K562 (cell line): ENCODE measurements around the gene INO80C. TPM values are rescaled to one million over a fixed set of nuclear protein-coding genes. Genes with fewer than 3 reads are reported as not detected.

Experiments used
- ATAC-seq: fragments of 200-7000 bp; cut with Tn5 transposase; 3 replicates; pipeline ENCODE4 v1.9.1; 2020; ENCODE audit warnings: moderate library complexity
- BruUV-seq: library from RNA; stranded (reverse); fragments of 400-500 nt; replicated peaks from 2 replicates; lab custom pipeline; 2021; lab: Mats Ljungman, UMichigan
- CTCF ChIA-PET: fragments of 300-600 bp; formaldehyde crosslinking; extraction: SDS; loops from one replicate; lab custom pipeline; 2021; ENCODE audit warnings: low intra/inter-chr PET ratio; lab: Yijun Ruan, JAX
- POLR2A ChIA-PET: fragments of 300-600, 350-650 bp; sonication (Branson Sonifier 250); formaldehyde crosslinking; extraction: SDS; loops from one replicate; lab custom pipeline; 2021; ENCODE audit warnings: antibody characterized with exemption, inconsistent platforms; lab: Yijun Ruan, JAX
- DNase-seq, 4 experiments: peaks; one replicate each; pipeline versions ENCODE4 v3.0.0 to v3.0.0-alpha.2; 2011 to 2018; ENCODE audit warnings: low spot score in 3 of 4, mixed read lengths in 3 of 4; ENCODE audit errors: extremely low read depth in 1 of 4
- FAIRE-seq: peaks from 2 replicates; lab custom pipeline; 2011; peaks lifted over from hg19 to GRCh38; lab: Jason Lieb, UNC
- H2AFZ ChIP-seq: 2 replicates; pipeline ENCODE4 v1.6.0; 2011; ENCODE audit warnings: low read depth, low read length, control low read depth, inconsistent platforms
- H3K27ac ChIP-seq: fragments of 200-600 bp; 3 replicates; pipeline ENCODE4 v1.8.0; 2011; ENCODE audit warnings: low read depth, mild to moderate bottlenecking, control low read depth, inconsistent platforms, low read length, moderate library complexity, mixed read lengths; ENCODE audit errors: extremely low read depth
- H3K27me3 ChIP-seq, 2 experiments: fragments of 300-600 bp in 1 of 2; 2 replicates in 1 of 2; 3 replicates in 1 of 2; pipeline versions ENCODE4 v1.6.0 to v1.8.0; 2011; ENCODE audit warnings: inconsistent platforms in 2 of 2, low read length in 2 of 2, mild to moderate bottlenecking in 1 of 2, mixed read lengths in 1 of 2, moderate library complexity in 1 of 2; ENCODE audit not compliant: control insufficient read depth in 2 of 2, insufficient read depth in 2 of 2
- H3K36me3 ChIP-seq: fragments of 300-600 bp; 3 replicates; pipeline ENCODE4 v1.8.0; 2011; ENCODE audit warnings: mild to moderate bottlenecking, low read length, inconsistent platforms; ENCODE audit not compliant: control insufficient read depth, insufficient read depth
- H3K4me1 ChIP-seq, 2 experiments: fragments of 200-600 bp in 1 of 2; replicated peaks in 1 of 2; 2 replicates in 1 of 2; 3 replicates in 1 of 2; pipeline versions ENCODE4 v1.5.1 to v1.8.0; 2011; ENCODE audit warnings: inconsistent platforms in 2 of 2, low read length in 2 of 2, mild to moderate bottlenecking in 1 of 2, mixed read lengths in 1 of 2, moderate library complexity in 1 of 2; ENCODE audit not compliant: control insufficient read depth in 2 of 2, insufficient read depth in 2 of 2
- H3K4me2 ChIP-seq: 2 replicates; pipeline ENCODE4 v1.6.1; 2011; ENCODE audit warnings: low read length, control low read depth, inconsistent platforms, mixed read lengths; ENCODE audit not compliant: insufficient read depth
- H3K4me3 ChIP-seq: fragments of 200-600 bp; sonication (generic), shearing (Covaris generic); 2 replicates; pipeline ENCODE4 v1.5.1; 2016; ENCODE audit warnings: control low read depth, inconsistent platforms
- H3K79me2 ChIP-seq: fragments of 200-600 bp; 3 replicates; pipeline ENCODE4 v1.8.0; 2011; ENCODE audit warnings: low read length, inconsistent platforms; ENCODE audit not compliant: control insufficient read depth, insufficient read depth
- H3K9ac ChIP-seq, 2 experiments: 2 replicates each; pipeline versions ENCODE4 v1.6.0 to v1.6.1; 2011; ENCODE audit warnings: low read depth in 2 of 2, low read length in 2 of 2, control low read depth in 1 of 2, inconsistent platforms in 1 of 2, mild to moderate bottlenecking in 1 of 2, mixed read lengths in 1 of 2; ENCODE audit not compliant: insufficient read depth in 1 of 2
- H3K9me1 ChIP-seq: one replicate; pipeline ENCODE4 v1.6.0; 2011; ENCODE audit warnings: inconsistent platforms, mild to moderate bottlenecking, low read length, moderate library complexity; ENCODE audit not compliant: control insufficient read depth, insufficient read depth
- H3K9me3 ChIP-seq: replicated peaks from 2 replicates; pipeline ENCODE4 v1.5.1; 2011; ENCODE audit warnings: low read depth, low read length, inconsistent platforms; ENCODE audit not compliant: control insufficient read depth, insufficient read depth
- H4K20me1 ChIP-seq: replicated peaks from 2 replicates; pipeline ENCODE4 v1.6.1; 2011; ENCODE audit warnings: low read length, inconsistent platforms, mixed read lengths; ENCODE audit not compliant: control insufficient read depth, insufficient read depth
- BRF1 ChIP-seq: IDR thresholded peaks from 3 replicates; pipeline ENCODE4 v1.6.1; 2011; ENCODE audit warnings: borderline replicate concordance, mild to moderate bottlenecking; ENCODE audit not compliant: insufficient read length; ENCODE audit errors: extremely low read depth
- CBX1 ChIP-seq: sonication (generic); IDR thresholded peaks from 2 replicates; pipeline ENCODE4 v1.6.1; 2016; ENCODE audit warnings: antibody characterized with exemption, low read depth, mild to moderate bottlenecking
- FOXP1 ChIP-seq: sonication (generic); formaldehyde crosslinking; IDR thresholded peaks from 2 replicates; pipeline ENCODE4 v1.8.0; 2022; ENCODE audit warnings: mild to moderate bottlenecking, missing genetic modification reagents
- L3MBTL2 ChIP-seq: fragments of 450-650 bp; IDR thresholded peaks from 2 replicates; pipeline ENCODE4 v1.6.1; 2016; ENCODE audit warnings: mild to moderate bottlenecking, moderate library complexity
- MECOM ChIP-seq: fragments of 250-450 bp; sonication (Bioruptor Pico); IDR thresholded peaks from 2 replicates; pipeline ENCODE4 v1.8.0; 2022; ENCODE audit warnings: inconsistent platforms
- MTA2 ChIP-seq: fragments of 450-650 bp; IDR thresholded peaks from 2 replicates; pipeline ENCODE4 v1.6.1; 2016; ENCODE audit warnings: low read depth
- SIRT6 ChIP-seq: IDR thresholded peaks from one replicate; pipeline ENCODE4 v1.6.1; 2012; ENCODE audit warnings: low read depth, mild to moderate bottlenecking, control low read depth, inconsistent platforms, low read length, moderate library complexity
- TBL1XR1 ChIP-seq, 2 experiments: IDR thresholded peaks; 2 replicates each; pipeline ENCODE4 v1.6.1; 2012; ENCODE audit warnings: improper control_type of control experiment in 2 of 2, low read length in 2 of 2, mild to moderate bottlenecking in 1 of 2
- ZBED1 ChIP-seq: IDR thresholded peaks from 2 replicates; pipeline ENCODE4 v1.6.1; 2014
- ZNF518B ChIP-seq: fragments of 250-450 bp; sonication (Bioruptor Pico); IDR thresholded peaks from 2 replicates; pipeline ENCODE4 v1.5.0; 2021; ENCODE audit warnings: mild to moderate bottlenecking, moderate library complexity
- ZNF586 ChIP-seq: fragments of 450-650 bp; formaldehyde crosslinking; conservative IDR thresholded peaks from 2 replicates; pipeline ENCODE4 v1.4.0; 2020; ENCODE audit warnings: mild to moderate bottlenecking, moderate library complexity
- WGBS: fragments of 100-300 bp; shearing (Covaris generic); methylation state at CpG from one replicate; pipeline ENCODE4 v1.1.6; 2016; ENCODE audit warnings: low coverage, mixed read lengths; ENCODE audit not compliant: insufficient coverage; ENCODE audit errors: missing lambda C conversion rate; 5-methylcytosine and 5-hydroxymethylcytosine counted together
- in situ Hi-C: fragments of 300-500 bp; cut with MboI; formaldehyde crosslinking; loops from 4 replicates; pipeline ENCODE4 v1.15.0; 2018; ENCODE audit warnings: inconsistent platforms, mixed read lengths
- intact Hi-C: fragments of 100-400 bp; cut with micrococcal nuclease; formaldehyde crosslinking; loops from 2 replicates; pipeline ENCODE4 v1.14.2; 2022
- polyA plus RNA-seq, 8 experiments: library from polyadenylated mRNA; depleted of rRNA in 4 of 8; stranded (reverse) in 5 of 8; unstranded in 3 of 8; fragments of >200 nt; fragmentation: Nextera tagmentation in 2 of 8; fragmentation: Illumina TruSeq in 1 of 8; extraction: Ambion mirVana in 2 of 8; extraction: Trizol in 1 of 8; gene quantifications; 2 replicates each; pipeline versions ENCODE4 v1.2.1 to v1.2.3, GENCODE V29; 2011 to 2014; ENCODE audit warnings: inconsistent platforms in 1 of 8, missing spikeins in 1 of 8
- total RNA-seq, 7 experiments: library from RNA; depleted of rRNA in 6 of 7; stranded (reverse); fragments of >200 nt in 6 of 7; fragmentation: Illumina TruSeq in 2 of 7; extraction: Trizol in 2 of 7; gene quantifications; 2 replicates each; pipeline versions ENCODE4 v1.2.1 to v1.2.3, GENCODE V29; 2011 to 2021; ENCODE audit warnings: low replicate concordance in 1 of 7
- TF ChIP-seq, protein P1 (sequence below): fragments of 250-450 bp; sonication (Bioruptor Pico); IDR thresholded peaks from 2 replicates; pipeline ENCODE4 v1.4.0; 2020; ENCODE audit warnings: mild to moderate bottlenecking, moderate library complexity, borderline replicate concordance
- TF ChIP-seq, protein P2 (sequence below): fragments of 450-650 bp; IDR thresholded peaks from 2 replicates; pipeline ENCODE4 v1.7.0; 2016; ENCODE audit warnings: borderline replicate concordance
- TF ChIP-seq, protein P3 (sequence below): fragments of 450-650 bp; IDR thresholded peaks from 2 replicates; pipeline ENCODE4 v1.6.1; 2016

The INO80C gene
- total and polyA plus RNA-seq, 9 of the 15 experiments (the other 6 are each of a cell fraction or from before 2014, with no cell fraction given), result 14.3 to 53.3 (median 46.6) TPM

- WGBS, result 9% methylated on average over 4 of the region's 4 CpGs
- no peak overlapping the region for H3K27ac ChIP-seq
- H3K79me2 ChIP-seq, result no peaks in the 10 kb centered on the region
- no peaks in the 10 kb centered on the region; a peak in 1 of 5 replicates for H3K27me3 ChIP-seq
- in situ Hi-C loops (loop anchor here (10.0 kb wide), 1 partner anchor 1936 kb away; no protein-coding TSS in a partner anchor), intact Hi-C loops (no loop called here)
- no TSS peak for BruUV-seq
- H3K36me3 ChIP-seq, result no peaks in the 10 kb centered on the region
- FAIRE-seq, result peak; percentile 70
- DNase-seq, result peak in 1 of 4 experiments; percentile 38
- peaks cover 3 to 6% of the 10 kb centered on the region in 2 experiments; a peak in 3 of 5 replicates for H3K4me1 ChIP-seq
- no peak overlapping the region for H3K9ac ChIP-seq
- ChIA-PET CTCF (no interaction called here), POLR2A (interaction anchor here (0.6 to 0.7 kb wide), 2 partner anchors 8 to 46 kb away, joined by 3 read pairs; no protein-coding TSS in a partner anchor)
- H3K9me3 ChIP-seq, result no peaks in the 10 kb centered on the region
- no peaks in the 10 kb centered on the region for H4K20me1 ChIP-seq
- no peaks in the 10 kb centered on the region for H3K9me1 ChIP-seq
- no peak overlapping the region for H3K4me3 ChIP-seq
- H2AFZ ChIP-seq, result peak overlapping the region; percentile 51; the same call in 1 of the 2 replicates
- H3K4me2 ChIP-seq, result no peak overlapping the region; the same call in 1 of the 2 replicates
- ATAC-seq, result peak; percentile 64
- TF ChIP-seq, protein P1, sequence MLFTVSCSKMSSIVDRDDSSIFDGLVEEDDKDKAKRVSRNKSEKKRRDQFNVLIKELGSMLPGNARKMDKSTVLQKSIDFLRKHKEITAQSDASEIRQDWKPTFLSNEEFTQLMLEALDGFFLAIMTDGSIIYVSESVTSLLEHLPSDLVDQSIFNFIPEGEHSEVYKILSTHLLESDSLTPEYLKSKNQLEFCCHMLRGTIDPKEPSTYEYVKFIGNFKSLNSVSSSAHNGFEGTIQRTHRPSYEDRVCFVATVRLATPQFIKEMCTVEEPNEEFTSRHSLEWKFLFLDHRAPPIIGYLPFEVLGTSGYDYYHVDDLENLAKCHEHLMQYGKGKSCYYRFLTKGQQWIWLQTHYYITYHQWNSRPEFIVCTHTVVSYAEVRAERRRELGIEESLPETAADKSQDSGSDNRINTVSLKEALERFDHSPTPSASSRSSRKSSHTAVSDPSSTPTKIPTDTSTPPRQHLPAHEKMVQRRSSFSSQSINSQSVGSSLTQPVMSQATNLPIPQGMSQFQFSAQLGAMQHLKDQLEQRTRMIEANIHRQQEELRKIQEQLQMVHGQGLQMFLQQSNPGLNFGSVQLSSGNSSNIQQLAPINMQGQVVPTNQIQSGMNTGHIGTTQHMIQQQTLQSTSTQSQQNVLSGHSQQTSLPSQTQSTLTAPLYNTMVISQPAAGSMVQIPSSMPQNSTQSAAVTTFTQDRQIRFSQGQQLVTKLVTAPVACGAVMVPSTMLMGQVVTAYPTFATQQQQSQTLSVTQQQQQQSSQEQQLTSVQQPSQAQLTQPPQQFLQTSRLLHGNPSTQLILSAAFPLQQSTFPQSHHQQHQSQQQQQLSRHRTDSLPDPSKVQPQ (CRISPR knock-in tag), result no peak
- TF ChIP-seq CBX1 (no peak), ZBED1 (no peak), ZNF586 (CRISPR knock-in tag) (no peak), MTA2 (no peak), MECOM (no peak), TBL1XR1 (IDR thresholded peaks at IDR 0.05; ENCODE audit: low read length in 2 of 2) (no peak), ZNF518B (CRISPR knock-in tag) (no peak), SIRT6 (no peak), FOXP1 (CRISPR knock-in tag) (no peak), L3MBTL2 (peak; percentile 47), BRF1 (no peak)
- TF ChIP-seq, protein P2, sequence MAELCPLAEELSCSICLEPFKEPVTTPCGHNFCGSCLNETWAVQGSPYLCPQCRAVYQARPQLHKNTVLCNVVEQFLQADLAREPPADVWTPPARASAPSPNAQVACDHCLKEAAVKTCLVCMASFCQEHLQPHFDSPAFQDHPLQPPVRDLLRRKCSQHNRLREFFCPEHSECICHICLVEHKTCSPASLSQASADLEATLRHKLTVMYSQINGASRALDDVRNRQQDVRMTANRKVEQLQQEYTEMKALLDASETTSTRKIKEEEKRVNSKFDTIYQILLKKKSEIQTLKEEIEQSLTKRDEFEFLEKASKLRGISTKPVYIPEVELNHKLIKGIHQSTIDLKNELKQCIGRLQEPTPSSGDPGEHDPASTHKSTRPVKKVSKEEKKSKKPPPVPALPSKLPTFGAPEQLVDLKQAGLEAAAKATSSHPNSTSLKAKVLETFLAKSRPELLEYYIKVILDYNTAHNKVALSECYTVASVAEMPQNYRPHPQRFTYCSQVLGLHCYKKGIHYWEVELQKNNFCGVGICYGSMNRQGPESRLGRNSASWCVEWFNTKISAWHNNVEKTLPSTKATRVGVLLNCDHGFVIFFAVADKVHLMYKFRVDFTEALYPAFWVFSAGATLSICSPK, result no peak
- TF ChIP-seq, protein P3, sequence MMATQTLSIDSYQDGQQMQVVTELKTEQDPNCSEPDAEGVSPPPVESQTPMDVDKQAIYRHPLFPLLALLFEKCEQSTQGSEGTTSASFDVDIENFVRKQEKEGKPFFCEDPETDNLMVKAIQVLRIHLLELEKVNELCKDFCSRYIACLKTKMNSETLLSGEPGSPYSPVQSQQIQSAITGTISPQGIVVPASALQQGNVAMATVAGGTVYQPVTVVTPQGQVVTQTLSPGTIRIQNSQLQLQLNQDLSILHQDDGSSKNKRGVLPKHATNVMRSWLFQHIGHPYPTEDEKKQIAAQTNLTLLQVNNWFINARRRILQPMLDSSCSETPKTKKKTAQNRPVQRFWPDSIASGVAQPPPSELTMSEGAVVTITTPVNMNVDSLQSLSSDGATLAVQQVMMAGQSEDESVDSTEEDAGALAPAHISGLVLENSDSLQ, result peak; percentile 54; the same call in 1 of the 2 replicates
Measured at GRCh38 chr18:35528749-35529274, 31.1 kb upstream of the INO80C start.
